SK-N-SH treated with all-trans-retinoic acid at 6 μM for 48 hours (cell line): ENCODE data around the gene IGFBP3.

Experiments
- GLIS3 ChIP-seq: fragments of 250-450 bp; sonication (Bioruptor Pico); IDR thresholded peaks from 2 replicates; pipeline ENCODE4 v1.5.0; 2020; ENCODE audit warnings: mild to moderate bottlenecking, moderate library complexity
- SNAI2 ChIP-seq: fragments of 250-450 bp; sonication (Bioruptor Pico); IDR thresholded peaks from 2 replicates; pipeline ENCODE4 v1.5.0; 2020; ENCODE audit warnings: mild to moderate bottlenecking, moderate library complexity
- TOX ChIP-seq: fragments of 250-450 bp; sonication (Bioruptor Pico); IDR thresholded peaks from 2 replicates; pipeline ENCODE4 v1.8.0; 2021; ENCODE audit warnings: mild to moderate bottlenecking, moderate library complexity, borderline replicate concordance

- TF ChIP-seq TOX (CRISPR knock-in tag): no peak
- no peak for TF ChIP-seq GLIS3
- TF ChIP-seq SNAI2 (CRISPR knock-in tag): no peak
Measured at GRCh38 chr7:45881759-45882464, 39.2 kb downstream of the IGFBP3 start.
